ENCODE measurements around the gene SMIM10.

Gene SMIM10

GRCh38 chrX:134997646-134998045 is 6.9 kb downstream of the SMIM10 start:
- TF ChIP-seq CTCF (IDR thresholded peaks at IDR 0.05; ENCODE audit: control insufficient read depth, extremely low read depth, insufficient read depth), result no peak
- H3K4me3 ChIP-seq (ENCODE audit: low read depth, low read length), result no peak overlapping the region
- DNase-seq (ENCODE audit: low read depth), result no peak

- H3K4me3 ChIP-seq (ENCODE audit: low read depth, low read length), result no peak overlapping the region
- no peak for DNase-seq (ENCODE audit: low read depth)
- TF ChIP-seq CTCF (IDR thresholded peaks at IDR 0.05; ENCODE audit: control insufficient read depth, extremely low read depth, insufficient read depth), result no peak
Observed at GRCh38 chrX:134998246-134998645, 7.5 kb downstream of the SMIM10 start.

GRCh38 chrX:134999469-134999868 is 8.7 kb downstream of the SMIM10 start:
- DNase-seq (ENCODE audit: low read depth), result no peak
- peak; percentile 44 for TF ChIP-seq CTCF (IDR thresholded peaks at IDR 0.05; ENCODE audit: control insufficient read depth, extremely low read depth, insufficient read depth)
- H3K4me3 ChIP-seq (ENCODE audit: low read depth, low read length), result no peak overlapping the region

- DNase-seq (ENCODE audit: low read depth), result no peak
- no peak for TF ChIP-seq CTCF (IDR thresholded peaks at IDR 0.05; ENCODE audit: control insufficient read depth, extremely low read depth, insufficient read depth)
- H3K4me3 ChIP-seq (ENCODE audit: low read depth, low read length), result no peak overlapping the region
Observed at GRCh38 chrX:135000516-135000915, 9.7 kb downstream of the SMIM10 start.

GRCh38 chrX:135003876-135004623 is 13.3 kb downstream of the SMIM10 start:
- TF ChIP-seq CTCF (IDR thresholded peaks at IDR 0.05; ENCODE audit: control insufficient read depth, extremely low read depth, insufficient read depth), result no peak
- DNase-seq (ENCODE audit: low read depth), result peak; percentile 44
- H3K4me3 ChIP-seq (ENCODE audit: low read depth, low read length), result peak overlapping the region; percentile 54

GRCh38 chrX:135006187-135006586 is 15.4 kb downstream of the SMIM10 start:
- H3K4me3 ChIP-seq (ENCODE audit: low read depth, low read length), result no peak overlapping the region
- DNase-seq (ENCODE audit: low read depth), result no peak
- TF ChIP-seq CTCF (IDR thresholded peaks at IDR 0.05; ENCODE audit: control insufficient read depth, extremely low read depth, insufficient read depth), result no peak

- no peak for DNase-seq (ENCODE audit: low read depth)
- H3K4me3 ChIP-seq (ENCODE audit: low read depth, low read length), result no peak overlapping the region
- TF ChIP-seq CTCF (IDR thresholded peaks at IDR 0.05; ENCODE audit: control insufficient read depth, extremely low read depth, insufficient read depth), result no peak
Observed at GRCh38 chrX:135009057-135009610, 18.3 kb downstream of the SMIM10 start.
